ENCODE data around the gene PSAP.

The PSAP gene

GRCh38 chr10:71829171-71829570 lies 21.9 kb downstream of the PSAP start:
- DNase-seq (ENCODE audit: low read depth in 3 of 3, low spot score in 1 of 3): no peak

GRCh38 chr10:71828702-71829101 lies 22.3 kb downstream of the PSAP start:
- DNase-seq (ENCODE audit: low read depth in 3 of 3, low spot score in 1 of 3): no peak

DNA sequence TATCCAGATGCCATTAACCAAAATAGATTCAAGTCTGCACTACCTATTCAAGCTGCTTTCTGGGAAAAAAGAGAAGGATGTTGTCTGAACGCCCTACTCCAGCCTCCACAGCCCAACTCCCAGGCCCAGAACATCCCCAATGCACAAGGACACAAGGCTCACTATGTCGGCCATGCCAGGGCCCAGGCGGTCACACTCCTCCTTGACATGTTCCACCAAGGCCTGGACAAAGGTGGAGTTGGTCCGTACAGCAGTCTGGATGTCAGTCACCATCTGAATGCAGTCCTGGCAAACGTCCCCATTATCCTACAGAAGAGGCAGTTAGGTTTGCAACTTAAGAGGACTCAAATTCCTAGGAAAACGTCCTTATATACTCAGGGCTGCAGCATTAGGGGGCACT lies 23.2 kb downstream of the PSAP start:
- no peak for DNase-seq (ENCODE audit: low read depth in 3 of 3, low spot score in 1 of 3)

GRCh38 chr10:71825217-71825616 lies 25.8 kb downstream of the PSAP start:
- no peak for DNase-seq (ENCODE audit: low read depth in 3 of 3, low spot score in 1 of 3)

DNA sequence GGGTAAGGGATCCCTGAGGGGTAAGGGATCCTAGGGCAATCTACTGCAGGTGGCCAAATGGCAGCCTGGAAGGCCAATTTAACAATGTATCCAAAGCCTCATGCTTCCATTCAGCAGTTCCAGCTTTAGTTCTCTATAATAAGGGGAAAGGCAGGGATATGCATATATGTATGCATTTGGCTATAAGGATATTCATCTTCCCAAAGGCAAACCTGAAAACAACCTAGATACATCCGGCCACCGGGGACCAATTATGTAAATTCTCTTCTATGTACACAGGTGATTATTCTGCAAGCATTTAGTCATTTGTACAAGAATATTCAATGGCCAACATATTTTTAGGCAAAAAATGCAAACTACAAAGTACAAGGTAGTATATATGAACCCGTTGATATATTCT lies 26.7 kb downstream of the PSAP start:
- no peak for DNase-seq (ENCODE audit: low read depth in 3 of 3, low spot score in 1 of 3)

DNA sequence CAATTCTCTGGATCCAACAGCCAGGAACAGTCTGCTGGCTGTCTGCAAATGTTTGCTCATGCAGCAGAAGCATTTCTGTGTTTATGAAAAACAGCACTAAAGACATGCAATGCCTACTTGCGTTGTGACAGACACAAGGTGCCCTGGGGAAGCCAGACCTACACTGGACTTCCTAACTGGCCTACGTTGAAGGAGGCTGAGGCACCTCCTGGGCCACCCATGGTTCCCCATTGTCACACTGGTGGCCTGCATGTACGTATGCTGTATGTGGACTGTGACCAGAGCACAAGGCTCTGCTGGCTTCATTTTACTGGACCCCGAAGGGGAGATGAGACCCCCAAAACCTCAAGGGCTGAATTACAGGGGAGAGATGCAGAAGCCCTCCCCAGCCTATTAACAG lies 27.7 kb downstream of the PSAP start:
- no peak for DNase-seq (ENCODE audit: low read depth in 3 of 3, low spot score in 1 of 3)

GRCh38 chr10:71821909-71822763 lies 28.9 kb downstream of the PSAP start:
- no peak for DNase-seq (ENCODE audit: low read depth in 3 of 3, low spot score in 1 of 3)

GRCh38 chr10:71820966-71821365 lies 30.1 kb downstream of the PSAP start:
- DNase-seq (ENCODE audit: low read depth in 3 of 3, low spot score in 1 of 3): no peak

- DNase-seq (ENCODE audit: low read depth in 3 of 3, low spot score in 1 of 3): no peak
Measured at GRCh38 chr10:71819985-71820384, 31.1 kb downstream of the PSAP start.

DNA sequence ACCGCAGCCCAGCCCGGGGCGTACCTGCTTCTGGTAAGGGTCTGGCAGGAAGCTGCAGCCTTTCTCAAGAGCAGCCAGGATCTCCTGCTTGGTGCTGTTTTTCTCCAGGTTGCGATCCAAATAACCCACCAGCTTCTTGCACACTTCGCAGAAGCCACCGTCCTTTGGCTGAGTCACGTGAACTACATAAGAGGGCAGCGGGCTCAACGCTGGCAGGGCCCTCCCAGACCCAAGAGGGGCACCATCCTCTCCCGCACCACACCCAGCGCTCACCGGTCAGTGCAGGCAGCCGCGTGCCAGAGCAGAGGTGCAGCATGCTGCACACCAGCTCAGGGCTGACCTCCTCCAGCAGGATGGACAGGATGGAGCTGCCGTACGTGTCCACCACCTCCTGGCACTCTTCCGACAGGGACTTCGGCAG lies 31.6 kb downstream of the PSAP start:
- DNase-seq (ENCODE audit: low read depth in 3 of 3, low spot score in 1 of 3): no peak

- DNase-seq (ENCODE audit: low read depth in 3 of 3, low spot score in 1 of 3): no peak
Measured at GRCh38 chr10:71818674-71819260, 32.3 kb downstream of the PSAP start.

DNA sequence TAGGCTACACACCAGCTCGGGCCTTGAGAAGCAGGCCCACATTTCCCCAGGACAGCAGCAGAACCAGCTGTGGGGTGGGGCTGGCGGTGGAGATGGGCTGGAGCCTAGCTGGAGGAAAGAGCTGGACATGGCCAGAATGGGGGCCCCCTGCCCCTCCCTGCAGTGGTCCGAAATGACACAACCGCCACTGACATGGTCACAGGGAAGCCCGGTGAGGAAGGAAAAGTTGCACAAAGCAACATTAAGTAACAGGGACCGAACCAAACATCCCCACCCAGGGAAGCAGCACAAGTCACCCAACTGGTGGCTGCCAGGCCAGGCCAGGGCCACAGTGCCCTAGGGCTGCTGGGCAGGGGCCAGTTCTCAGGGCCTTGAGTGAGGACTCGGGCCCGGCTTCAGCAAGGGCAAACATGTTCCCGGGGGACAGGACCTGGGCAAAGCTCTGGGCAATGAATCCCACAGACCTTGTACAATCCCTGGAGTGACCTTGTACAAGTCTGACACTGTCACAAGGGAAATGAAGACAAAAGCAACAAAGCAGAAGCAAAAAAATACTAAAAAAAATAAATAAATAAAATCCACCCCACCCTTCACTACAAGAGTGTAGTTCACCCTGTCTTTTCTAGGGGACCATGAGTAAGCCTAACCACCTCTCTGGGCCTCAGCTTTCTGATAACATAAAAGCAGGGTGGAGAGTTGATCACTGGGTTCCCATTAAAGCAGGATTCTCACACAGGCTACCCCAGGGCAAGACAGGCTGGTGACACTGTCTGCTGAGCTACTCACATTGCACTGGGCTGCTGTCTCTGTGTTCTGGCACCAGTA lies 33.0 kb downstream of the PSAP start:
- no peak for DNase-seq (ENCODE audit: low read depth in 3 of 3, low spot score in 1 of 3)

GRCh38 chr10:71816936-71817618 lies 34.0 kb downstream of the PSAP start:
- DNase-seq (ENCODE audit: low read depth in 3 of 3, low spot score in 1 of 3): no peak

- DNase-seq (ENCODE audit: low read depth in 3 of 3, low spot score in 1 of 3): no peak
Measured at GRCh38 chr10:71816421-71816851, 34.6 kb downstream of the PSAP start.

DNA sequence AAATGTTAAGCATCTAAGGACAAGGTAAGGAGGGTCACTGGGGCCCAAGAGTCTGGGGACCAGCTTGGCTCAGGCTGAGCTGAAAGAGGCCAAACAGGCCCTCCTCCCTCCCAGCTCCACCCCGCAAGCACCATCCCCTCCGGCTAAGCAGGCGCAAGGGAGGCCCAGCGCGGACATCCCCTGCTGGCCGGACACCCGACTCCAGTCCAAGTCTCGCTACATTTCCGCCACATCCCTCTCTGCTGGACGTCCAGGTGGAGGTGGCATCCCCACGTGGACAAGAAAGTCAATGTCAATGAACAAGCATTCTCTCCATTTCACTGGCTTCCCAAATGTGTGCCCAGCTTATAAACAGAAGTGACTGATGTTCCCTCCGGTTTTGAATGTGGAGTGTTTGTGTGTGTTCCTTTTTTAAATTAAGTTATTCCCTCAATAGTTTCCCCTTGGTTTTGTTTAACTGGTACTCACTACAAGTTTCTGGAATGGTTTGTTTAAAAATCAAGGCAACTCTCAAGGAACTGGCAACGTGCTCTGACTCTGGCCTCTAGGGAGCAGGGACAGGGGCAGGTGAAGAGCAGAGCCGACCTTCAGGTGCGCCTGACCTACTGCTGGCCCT lies 35.4 kb downstream of the PSAP start:
- no peak for DNase-seq (ENCODE audit: low read depth in 3 of 3, low spot score in 1 of 3)

GRCh38 chr10:71814922-71815411 lies 36.1 kb downstream of the PSAP start:
- no peak for DNase-seq (ENCODE audit: low read depth in 3 of 3, low spot score in 1 of 3)

GRCh38 chr10:71812913-71813590 lies 38.0 kb downstream of the PSAP start:
- DNase-seq (ENCODE audit: low read depth in 3 of 3, low spot score in 1 of 3): no peak

DNA sequence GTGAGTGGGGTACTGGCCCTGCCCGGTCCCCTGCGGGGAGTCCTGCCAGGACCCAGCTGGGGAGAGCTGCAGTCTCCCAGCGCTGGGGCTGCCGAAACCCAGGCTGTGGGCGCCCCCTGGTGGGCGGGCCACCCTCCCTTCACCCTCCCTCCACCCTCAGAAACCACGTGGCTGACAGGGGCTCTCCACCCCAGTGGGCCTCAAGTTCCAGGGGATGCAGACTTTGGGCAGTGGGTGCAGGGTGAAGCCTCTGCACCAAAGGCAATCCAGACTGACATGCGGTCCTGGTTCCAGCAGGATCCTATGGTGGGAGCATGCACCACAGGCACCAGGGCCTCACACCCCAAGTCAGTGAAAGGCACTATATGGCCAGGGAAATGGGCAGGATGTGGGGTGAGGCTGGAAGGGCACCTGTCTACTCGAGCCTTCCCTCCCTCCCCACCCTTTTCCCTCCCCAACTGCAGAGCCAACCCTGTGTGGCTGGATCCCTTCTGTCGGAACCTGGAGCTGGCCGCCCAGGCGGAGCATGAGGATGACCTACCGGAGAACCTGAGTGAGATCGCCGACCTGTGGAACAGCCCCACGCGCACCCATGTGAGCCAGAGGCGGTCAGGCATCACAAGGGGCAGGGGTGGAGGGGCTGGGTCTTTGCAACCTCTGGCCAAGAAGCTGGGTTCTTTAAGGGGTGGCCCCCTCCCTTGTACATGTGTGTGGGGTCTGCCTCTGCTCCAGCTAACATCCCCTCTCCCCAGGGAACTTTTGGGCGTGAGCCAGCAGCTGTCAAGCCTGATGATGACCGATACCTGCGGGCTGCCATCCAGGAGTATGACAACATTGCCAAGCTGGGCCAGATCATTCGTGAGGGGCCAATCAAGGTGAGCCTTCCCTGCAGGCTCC lies 38.8 kb downstream of the PSAP start:
- DNase-seq (ENCODE audit: low read depth in 3 of 3, low spot score in 1 of 3): peak; percentile 36 to 85 (median 68)

DNA sequence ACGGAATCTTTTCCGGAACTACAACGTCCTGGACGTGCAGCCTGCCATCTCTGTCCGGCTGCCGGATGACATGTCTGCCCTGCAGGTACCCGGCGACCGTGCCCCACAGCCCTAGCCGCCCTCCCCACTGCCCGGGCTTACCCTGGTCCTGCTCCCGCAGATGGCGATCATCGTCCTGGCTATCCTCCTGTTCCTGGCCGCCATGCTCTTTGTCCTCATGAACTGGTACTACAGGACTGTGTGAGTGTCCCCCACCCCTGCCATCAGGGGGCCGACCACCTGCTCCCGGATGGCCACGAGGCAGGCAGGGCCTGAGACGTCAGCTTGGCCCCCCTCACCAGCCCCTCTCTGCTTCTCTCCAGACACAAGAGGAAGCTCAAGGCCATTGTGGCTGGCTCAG lies 39.7 kb downstream of the PSAP start:
- DNase-seq (ENCODE audit: low read depth in 3 of 3, low spot score in 1 of 3): no peak
